Large intestine (tissue), 3 donors: ENCODE data around the gene NXN. TPM values are rescaled to one million over a fixed set of nuclear protein-coding genes. Genes with fewer than 3 reads are reported as not detected.
"Not testable (repeated sequence)": the region's sequence is repeated elsewhere in the genome, so short reads cannot be mapped to it uniquely, and the experiment has no call there.

Experiments used
- DNase-seq, 2 donors: peaks; one replicate each; pipeline versions ENCODE4 v3.0.0 to v3.0.0-alpha.2; 2013
- H3K27ac ChIP-seq: one replicate; pipeline ENCODE4 v1.5.1; 2013; ENCODE audit warnings: low read length
- H3K27me3 ChIP-seq: 2 replicates; pipeline ENCODE4 v1.6.1; 2013; ENCODE audit warnings: low read length; ENCODE audit not compliant: control insufficient read depth, insufficient read depth
- H3K36me3 ChIP-seq: 2 replicates; pipeline ENCODE4 v1.6.1; 2013; ENCODE audit warnings: low read length; ENCODE audit not compliant: control insufficient read depth, insufficient read depth
- H3K4me1 ChIP-seq: one replicate; pipeline ENCODE4 v1.6.1; 2013; ENCODE audit warnings: low read length; ENCODE audit not compliant: control insufficient read depth, insufficient read depth
- H3K4me3 ChIP-seq: one replicate; pipeline ENCODE4 v1.5.1; 2013; ENCODE audit warnings: low read length
- H3K9me3 ChIP-seq: one replicate; pipeline ENCODE4 v1.6.1; 2013; ENCODE audit warnings: mild to moderate bottlenecking, low read depth, low read length, moderate library complexity; ENCODE audit not compliant: control insufficient read depth
- WGBS: methylation state at CpG from one replicate; pipeline ENCODE4 v1.1.5; 2013; ENCODE audit warnings: low lambda C conversion rate; ENCODE audit not compliant: insufficient coverage; 5-methylcytosine and 5-hydroxymethylcytosine counted together
- polyA plus RNA-seq: library from polyadenylated mRNA; unstranded; fragments of 120-200 nt; gene quantifications from one replicate; pipeline ENCODE4 v1.2.1, GENCODE V29; 2013

NXN gene
- polyA plus RNA-seq, 1 donor = 22.3 TPM

- no peak overlapping the region for H3K27ac ChIP-seq
- H3K4me3 ChIP-seq = no peak overlapping the region
- H3K9me3 ChIP-seq = no peaks in the 10 kb centered on the region
- no peaks in the 10 kb centered on the region for H3K36me3 ChIP-seq
- no peak for DNase-seq
- 100% methylated on average over 1 of the region's 7 CpGs for WGBS
- no peaks in the 10 kb centered on the region for H3K27me3 ChIP-seq
- H3K4me1 ChIP-seq = no peaks in the 10 kb centered on the region
Observed at GRCh38 chr17:830950-831349, 148.6 kb downstream of the NXN start.

DNA sequence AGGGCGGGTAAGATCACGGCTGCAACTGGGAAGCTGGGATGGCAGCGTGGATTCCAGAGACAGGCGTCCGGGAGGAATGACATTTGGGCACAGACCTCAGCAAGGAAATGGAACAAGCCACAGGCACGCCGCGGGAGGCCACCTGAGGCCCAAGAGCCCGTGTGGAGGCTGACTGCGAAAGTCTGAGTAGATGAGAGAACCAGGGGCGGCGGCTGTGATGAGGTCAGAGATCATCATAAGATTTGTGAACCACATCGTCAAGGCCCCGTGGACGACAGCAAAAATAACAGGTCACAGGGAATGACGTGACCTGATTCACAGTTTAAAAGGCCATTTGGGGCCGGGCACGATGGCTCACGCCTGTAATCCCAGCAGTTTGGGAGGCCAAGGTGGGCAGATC is 149.2 kb downstream of the NXN start:
- H3K27ac ChIP-seq = no peak overlapping the region
- no peak for DNase-seq
- no peak overlapping the region for H3K4me3 ChIP-seq
- H3K9me3 ChIP-seq = no peaks in the 10 kb centered on the region
- no peaks in the 10 kb centered on the region for H3K27me3 ChIP-seq
- 86% methylated on average over 3 of the region's 19 CpGs for WGBS
- H3K4me1 ChIP-seq = no peaks in the 10 kb centered on the region
- no peaks in the 10 kb centered on the region for H3K36me3 ChIP-seq

- H3K4me3 ChIP-seq, H3K27me3 ChIP-seq, H3K9me3 ChIP-seq, DNase-seq, H3K4me1 ChIP-seq, H3K36me3 ChIP-seq, H3K27ac ChIP-seq: not testable (repeated sequence)
- WGBS = no CpG with 5 or more reads among the region's 3 CpGs
Observed at GRCh38 chr17:829614-830013, 150.0 kb downstream of the NXN start.

DNA sequence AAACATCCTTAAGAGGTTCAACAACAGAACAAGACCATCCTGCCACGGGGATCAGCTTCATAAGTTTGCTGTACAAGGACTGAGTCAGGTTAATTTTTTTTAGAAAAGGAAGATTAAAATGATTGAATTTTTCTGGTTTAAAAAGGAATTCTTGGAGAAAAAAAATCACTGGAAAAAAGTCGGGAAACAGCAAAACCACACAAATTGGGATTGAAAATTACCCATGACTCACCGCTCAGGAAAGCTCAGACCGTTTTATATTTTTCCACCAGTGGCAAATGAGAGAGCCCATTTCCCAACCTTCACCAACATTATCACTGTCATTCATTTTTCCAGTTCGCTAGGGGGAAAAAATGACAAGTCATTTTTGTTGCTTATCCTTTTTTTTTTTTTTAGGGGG is 150.8 kb downstream of the NXN start:
- H3K9me3 ChIP-seq = no peaks in the 10 kb centered on the region
- 94% methylated on average over 3 of the region's 5 CpGs for WGBS
- no peaks in the 10 kb centered on the region for H3K27me3 ChIP-seq
- no peak overlapping the region for H3K27ac ChIP-seq
- H3K4me3 ChIP-seq = no peak overlapping the region
- H3K36me3 ChIP-seq = no peaks in the 10 kb centered on the region
- DNase-seq = no peak
- no peaks in the 10 kb centered on the region for H3K4me1 ChIP-seq

- Histone ChIP-seq H3K27ac (no peak overlapping the region), H3K36me3 (peaks cover 7% of the 10 kb centered on the region), H3K4me3 (no peak overlapping the region), H3K4me1 (no peaks in the 10 kb centered on the region), H3K9me3 (no peaks in the 10 kb centered on the region), H3K27me3 (no peaks in the 10 kb centered on the region)
- no peak for DNase-seq
- WGBS = no CpG with 5 or more reads among the region's 21 CpGs
Observed at GRCh38 chr17:826778-827177, 152.8 kb downstream of the NXN start.

DNA sequence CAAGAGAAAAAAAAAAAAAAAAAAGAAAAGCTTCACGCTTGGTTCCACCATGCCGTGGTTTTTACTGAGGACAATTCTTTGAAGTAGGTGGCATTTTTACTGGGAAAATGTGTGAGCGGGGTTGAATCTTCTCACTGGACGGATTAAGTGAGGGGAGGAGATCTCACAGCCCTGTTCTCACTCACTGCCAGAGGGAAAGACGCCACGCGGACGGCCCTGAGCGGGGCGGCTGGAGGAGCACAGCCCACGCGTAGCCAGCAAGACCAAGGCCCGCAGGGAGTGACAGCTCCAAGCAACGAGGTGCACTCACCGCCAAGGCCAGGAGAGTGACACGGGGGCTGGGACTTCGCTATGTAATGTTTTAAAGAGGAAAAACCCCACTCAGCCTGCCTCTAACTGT is 154.4 kb downstream of the NXN start:
- WGBS = 100% methylated on average over 2 of the region's 17 CpGs
- H3K27me3 ChIP-seq = no peaks in the 10 kb centered on the region
- no peak overlapping the region for H3K27ac ChIP-seq
- no peaks in the 10 kb centered on the region for H3K9me3 ChIP-seq
- H3K4me1 ChIP-seq = no peaks in the 10 kb centered on the region
- no peak for DNase-seq
- no peak overlapping the region for H3K4me3 ChIP-seq
- H3K36me3 ChIP-seq = peaks cover 7% of the 10 kb centered on the region

- Histone ChIP-seq H3K27ac (no peak overlapping the region), H3K36me3 (peaks cover 10% of the 10 kb centered on the region), H3K9me3 (no peaks in the 10 kb centered on the region), H3K27me3 (no peaks in the 10 kb centered on the region), H3K4me3 (no peak overlapping the region), H3K4me1 (no peaks in the 10 kb centered on the region)
- no peak for DNase-seq
- WGBS = no CpG with 5 or more reads among the region's 16 CpGs
Observed at GRCh38 chr17:824378-824777, 155.2 kb downstream of the NXN start.

DNA sequence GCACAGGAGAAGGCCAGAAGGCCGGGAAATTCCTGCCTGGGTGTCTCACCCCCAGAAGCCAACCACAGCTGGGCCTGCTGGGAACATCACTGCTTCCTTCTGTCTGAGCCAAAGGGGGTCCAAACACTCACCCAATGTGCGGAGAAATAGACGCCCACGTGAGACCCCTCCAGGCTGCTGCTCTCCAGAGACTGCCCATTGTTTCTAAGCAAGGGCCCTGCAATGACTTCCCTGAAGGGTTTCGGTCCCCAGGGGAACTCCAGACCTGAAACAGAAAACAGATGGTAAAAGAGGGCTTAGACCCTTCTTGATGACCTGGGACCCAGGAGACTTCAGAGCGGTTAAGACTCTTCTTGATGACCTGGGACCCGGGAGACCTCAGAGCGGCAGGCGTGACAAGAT is 156.1 kb downstream of the NXN start:
- H3K27me3 ChIP-seq = no peaks in the 10 kb centered on the region
- no peaks in the 10 kb centered on the region for H3K4me1 ChIP-seq
- DNase-seq = no peak
- H3K4me3 ChIP-seq = no peak overlapping the region
- WGBS = no CpG with 5 or more reads among the region's 9 CpGs
- no peak overlapping the region for H3K27ac ChIP-seq
- H3K36me3 ChIP-seq = peaks cover 13% of the 10 kb centered on the region
- no peaks in the 10 kb centered on the region for H3K9me3 ChIP-seq

- H3K4me3 ChIP-seq = no peak overlapping the region
- peaks cover 14% of the 10 kb centered on the region for H3K36me3 ChIP-seq
- no peaks in the 10 kb centered on the region for H3K27me3 ChIP-seq
- no peak overlapping the region for H3K27ac ChIP-seq
- no peaks in the 10 kb centered on the region for H3K4me1 ChIP-seq
- WGBS = no CpG with 5 or more reads among the region's 19 CpGs
- no peaks in the 10 kb centered on the region for H3K9me3 ChIP-seq
- DNase-seq = no peak
Observed at GRCh38 chr17:819251-819650, 160.3 kb downstream of the NXN start.

DNA sequence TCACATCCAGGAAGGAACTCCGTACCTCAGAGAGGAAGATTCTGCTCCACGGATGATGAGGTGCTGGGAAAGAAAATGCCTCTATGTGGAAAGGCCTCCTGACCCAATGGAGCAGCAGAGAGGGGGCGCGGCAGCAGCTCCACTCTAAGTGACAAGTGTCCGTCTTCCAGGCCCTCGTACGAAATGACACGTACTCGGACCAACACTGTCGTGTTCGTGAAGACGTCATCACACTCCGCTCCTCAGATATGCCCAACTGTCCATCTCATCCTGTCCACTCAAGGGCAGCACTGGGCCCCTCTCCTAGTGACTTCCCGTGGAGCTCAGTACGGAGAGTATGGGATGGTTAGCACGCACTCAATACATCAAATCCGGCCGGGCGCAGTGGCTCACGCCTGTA is 165.2 kb downstream of the NXN start:
- H3K4me3 ChIP-seq = no peak overlapping the region
- peaks cover 5% of the 10 kb centered on the region for H3K9me3 ChIP-seq
- H3K36me3 ChIP-seq = peaks cover 8% of the 10 kb centered on the region
- no peak for DNase-seq
- no peaks in the 10 kb centered on the region for H3K4me1 ChIP-seq
- H3K27ac ChIP-seq = no peak overlapping the region
- no CpG with 5 or more reads among the region's 20 CpGs for WGBS
- no peaks in the 10 kb centered on the region for H3K27me3 ChIP-seq

- no peak overlapping the region for H3K4me3 ChIP-seq
- no CpG with 5 or more reads among the region's 14 CpGs for WGBS
- peaks cover 5% of the 10 kb centered on the region for H3K9me3 ChIP-seq
- H3K36me3 ChIP-seq = peaks cover 5% of the 10 kb centered on the region
- no peak for DNase-seq
- H3K27ac ChIP-seq = no peak overlapping the region
- no peaks in the 10 kb centered on the region for H3K27me3 ChIP-seq
- no peaks in the 10 kb centered on the region for H3K4me1 ChIP-seq
Observed at GRCh38 chr17:812638-813204, 166.9 kb downstream of the NXN start.
